CD1c-positive myeloid dendritic cell (primary cell): ENCODE data around the gene CREM.
A peak's percentile ranks its signal among the peaks of the same experiment; 100 is the strongest.
"Not testable (repeated sequence)": the region's sequence is repeated elsewhere in the genome, so short reads cannot be mapped to it uniquely, and the experiment has no call there.

ENCODE experiments used
- DNase-seq: peaks from one replicate; pipeline ENCODE4 v3.0.0-alpha.2; 2016; ENCODE audit errors: extremely low spot score

The CREM gene

GRCh38 chr10:35194471-35194870, 67.8 kb downstream of the CREM start:
- DNase-seq = no peak

GRCh38 chr10:35194906-35195305, 68.3 kb downstream of the CREM start:
- peak; percentile 55 for DNase-seq

- DNase-seq = peak; percentile 96
Measured at GRCh38 chr10:35195361-35196306, 69.0 kb downstream of the CREM start.

- DNase-seq = no peak
Measured at GRCh38 chr10:35200487-35200886, 73.8 kb downstream of the CREM start.

- DNase-seq = no peak
Measured at GRCh38 chr10:35201234-35201633, 74.6 kb downstream of the CREM start.

- DNase-seq = no peak
Measured at GRCh38 chr10:35202050-35202449, 75.4 kb downstream of the CREM start.

GRCh38 chr10:35203745-35204144, 77.1 kb downstream of the CREM start:
- no peak for DNase-seq

- no peak for DNase-seq
Measured at GRCh38 chr10:35204650-35205319, 78.1 kb downstream of the CREM start.

- DNase-seq = no peak
Measured at GRCh38 chr10:35206274-35206673, 79.6 kb downstream of the CREM start.

GRCh38 chr10:35208536-35208935, 81.9 kb downstream of the CREM start:
- no peak for DNase-seq

- no peak for DNase-seq
Measured at GRCh38 chr10:35208949-35209613, 82.4 kb downstream of the CREM start.

- no peak for DNase-seq
Measured at GRCh38 chr10:35210961-35211360, 84.3 kb downstream of the CREM start.

GRCh38 chr10:35211390-35211789, 84.7 kb downstream of the CREM start:
- DNase-seq = peak; percentile 59

GRCh38 chr10:35212856-35213255, 86.2 kb downstream of the CREM start:
- no peak for DNase-seq

- no peak for DNase-seq
Measured at GRCh38 chr10:35213699-35214098, 87.1 kb downstream of the CREM start.

GRCh38 chr10:35214607-35215020, 88.0 kb downstream of the CREM start:
- no peak for DNase-seq

- DNase-seq = no peak
Measured at GRCh38 chr10:35215107-35215506, 88.5 kb downstream of the CREM start.

- peak; percentile 52 for DNase-seq
Measured at GRCh38 chr10:35216303-35216905, 89.8 kb downstream of the CREM start.

- not testable (repeated sequence) for DNase-seq
Measured at GRCh38 chr10:35216956-35217355, 90.3 kb downstream of the CREM start.

- DNase-seq = no peak
Measured at GRCh38 chr10:35217455-35217854, 90.8 kb downstream of the CREM start.

- peak; percentile 91 for DNase-seq
Measured at GRCh38 chr10:35218339-35218955, 91.8 kb downstream of the CREM start.

GRCh38 chr10:35219292-35219691, 92.6 kb downstream of the CREM start:
- DNase-seq = no peak
